Uterus (tissue), 4 donors: ENCODE results near the gene TMEM235. TPM values are rescaled to one million over a fixed set of nuclear protein-coding genes. Genes with fewer than 3 reads are reported as not detected.
A peak's percentile ranks its signal among the peaks of the same experiment; 100 is the strongest.
"Not testable (repeated sequence)": the region's sequence is repeated elsewhere in the genome, so short reads cannot be mapped to it uniquely, and the experiment has no call there.

Experiments used
- DNase-seq, 2 donors: peaks; one replicate each; pipeline ENCODE4 v3.0.0-alpha.2; 2019 to 2020
- H3K27ac ChIP-seq, 2 donors: fragments of 200-600 bp; sonication (generic); 1 replicate in 1 of 2; 2 replicates in 1 of 2; pipeline ENCODE4 v1.5.1; 2016 to 2018
- H3K27me3 ChIP-seq, 2 donors: fragments of 200-600 bp; sonication (generic); one replicate each; pipeline ENCODE4 v1.5.1; 2018 to 2019; ENCODE audit warnings: control low read depth in 1 of 2
- H3K36me3 ChIP-seq, 2 donors: fragments of 200-600 bp; sonication (generic); one replicate each; pipeline ENCODE4 v1.5.1; 2019; ENCODE audit warnings: control low read depth in 1 of 2
- H3K4me1 ChIP-seq, 2 donors: fragments of 200-600 bp; sonication (generic); one replicate each; pipeline ENCODE4 v1.5.1; 2018 to 2019; ENCODE audit warnings: control low read depth in 1 of 2
- H3K4me3 ChIP-seq, 2 donors: fragments of 200-600 bp; sonication (generic); 1 replicate in 1 of 2; 2 replicates in 1 of 2; pipeline ENCODE4 v1.5.1; 2018 to 2019; ENCODE audit warnings: mild to moderate bottlenecking in 1 of 2
- H3K9me3 ChIP-seq, 2 donors: fragments of 200-600 bp; sonication (generic); one replicate each; pipeline ENCODE4 v1.5.1; 2019; ENCODE audit warnings: control low read depth in 1 of 2
- CTCF ChIP-seq, 4 experiments: fragments of 200-600 bp in 2 of 4; fragments of 450-650 bp in 2 of 4; sonication (generic) in 2 of 4; IDR thresholded peaks; one replicate each; pipeline ENCODE4 v1.5.1; 2016 to 2019; ENCODE audit warnings: antibody characterized with exemption in 4 of 4, mild to moderate bottlenecking in 2 of 4, moderate library complexity in 1 of 4
- POLR2A ChIP-seq, 2 donors: fragments of 450-650 bp; IDR thresholded peaks; one replicate each; pipeline ENCODE4 v1.6.1; 2016; ENCODE audit warnings: antibody characterized with exemption in 2 of 2, mild to moderate bottlenecking in 1 of 2, moderate library complexity in 1 of 2
- intact Hi-C: fragments of 100-400 bp; cut with DNase I; formaldehyde crosslinking; loops from one replicate; pipeline ENCODE4 v1.15.1; 2023; ENCODE audit warnings: low total_unique reads
- total RNA-seq, 4 donors: library from RNA; depleted of rRNA in 3 of 4; stranded (reverse); fragments of >200 nt in 3 of 4; gene quantifications; one replicate each; pipeline versions ENCODE4 v1.1.0 to v1.2.4, GENCODE V29; 2014 to 2023
- donor health status: DM: yes; HTN: yes; CAD: no.

Gene TMEM235
- total RNA-seq, 4 donors from 2014 or later = not detected

GRCh38 chr17:78251773-78252103 lies 20.3 kb downstream of the TMEM235 start:
- DNase-seq = no peak
- no peak for TF ChIP-seq CTCF (IDR thresholded peaks at IDR 0.05)
- TF ChIP-seq POLR2A (IDR thresholded peaks at IDR 0.05) = no peak
- Histone ChIP-seq H3K4me1 (no peaks in the 10 kb centered on the region), H3K27ac (no peak overlapping the region), H3K4me3 (no peak overlapping the region), H3K27me3 (no peaks in the 10 kb centered on the region), H3K9me3 (no peaks in the 10 kb centered on the region), H3K36me3 (no peaks in the 10 kb centered on the region)
- intact Hi-C loops = loop anchor here (10.0 kb wide), 1 partner anchor 173 kb away; no protein-coding TSS in a partner anchor

GRCh38 chr17:78252111-78252634 lies 20.7 kb downstream of the TMEM235 start:
- no peaks in the 10 kb centered on the region for H3K9me3 ChIP-seq
- no peaks in the 10 kb centered on the region for H3K36me3 ChIP-seq
- intact Hi-C loops = loop anchor here (10.0 kb wide), 1 partner anchor 173 kb away; no protein-coding TSS in a partner anchor
- no peak overlapping the region for H3K4me3 ChIP-seq
- no peak for TF ChIP-seq CTCF (IDR thresholded peaks at IDR 0.05)
- no peak for TF ChIP-seq POLR2A (IDR thresholded peaks at IDR 0.05)
- no peaks in the 10 kb centered on the region for H3K4me1 ChIP-seq
- H3K27me3 ChIP-seq = no peaks in the 10 kb centered on the region
- DNase-seq = no peak
- H3K27ac ChIP-seq = no peak overlapping the region

- Histone ChIP-seq H3K4me3 (no peak overlapping the region), H3K9me3 (no peaks in the 10 kb centered on the region), H3K27ac (no peak overlapping the region), H3K36me3 (no peaks in the 10 kb centered on the region), H3K4me1 (no peaks in the 10 kb centered on the region), H3K27me3 (no peaks in the 10 kb centered on the region)
- TF ChIP-seq POLR2A (IDR thresholded peaks at IDR 0.05) (no peak), CTCF (IDR thresholded peaks at IDR 0.05) (no peak)
- no peak for DNase-seq
- intact Hi-C loops = loop anchor here (10.0 kb wide), 1 partner anchor 172 kb away; no protein-coding TSS in a partner anchor
These were observed 21.5 kb downstream of the TMEM235 start for GRCh38 chr17:78252701-78253635.

GRCh38 chr17:78253636-78253945 lies 22.2 kb downstream of the TMEM235 start:
- not testable (repeated sequence) for H3K27me3 ChIP-seq, H3K9me3 ChIP-seq, H3K4me1 ChIP-seq, H3K36me3 ChIP-seq, DNase-seq, H3K27ac ChIP-seq
- H3K4me3 ChIP-seq = peak overlapping the region in 1 of 2 donors; percentile 99
- intact Hi-C loops = loop anchor here (10.0 kb wide), 1 partner anchor 171 kb away; no protein-coding TSS in a partner anchor

- no peaks in the 10 kb centered on the region for H3K36me3 ChIP-seq
- peak in 1 of 2 donors; percentile 60 for TF ChIP-seq POLR2A (IDR thresholded peaks at IDR 0.05)
- TF ChIP-seq CTCF (IDR thresholded peaks at IDR 0.05) = peak in 1 of 4 experiments; percentile 36
- no peaks in the 10 kb centered on the region for H3K27me3 ChIP-seq
- no peaks in the 10 kb centered on the region for H3K9me3 ChIP-seq
- DNase-seq = peak; percentile 73 to 84
- H3K4me3 ChIP-seq = peak overlapping the region; percentile 49 to 99
- intact Hi-C loops = loop anchor here (10.0 kb wide), 1 partner anchor 171 kb away; no protein-coding TSS in a partner anchor
- H3K4me1 ChIP-seq = no peaks in the 10 kb centered on the region
- H3K27ac ChIP-seq = peak overlapping the region; percentile 73 to 84
These were observed 22.7 kb downstream of the TMEM235 start for GRCh38 chr17:78253946-78254672.
